CD4-positive, alpha-beta T cell treated with Interleukin-17A for 1 hour (primary cell): ENCODE data around the gene GRIN1.
A peak's percentile ranks its signal among the peaks of the same experiment; 100 is the strongest.

Experiments used
- DNase-seq: peaks from one replicate; pipeline ENCODE4 v3.0.0-alpha.2; 2020

Gene GRIN1

GRCh38 chr9:137166380-137167229, 27.7 kb downstream of the GRIN1 start:
- DNase-seq: no peak

- DNase-seq: no peak
Observed at GRCh38 chr9:137167277-137167746, 28.4 kb downstream of the GRIN1 start.

- no peak for DNase-seq
Observed at GRCh38 chr9:137167747-137168572, 29.0 kb downstream of the GRIN1 start.

- no peak for DNase-seq
Observed at GRCh38 chr9:137168573-137168903, 29.6 kb downstream of the GRIN1 start.

- no peak for DNase-seq
Observed at GRCh38 chr9:137168904-137169856, 30.2 kb downstream of the GRIN1 start.

GRCh38 chr9:137169896-137170358, 31.0 kb downstream of the GRIN1 start, which contains the start of gene LRRC26:
Gene LRRC26 (minus strand): TSS chr9:137170051. CDS start chr9:137169943, 108 bp downstream.
- DNase-seq: no peak

- no peak for DNase-seq
Observed at GRCh38 chr9:137170486-137171148, 31.7 kb downstream of the GRIN1 start.

GRCh38 chr9:137171149-137171900, 32.4 kb downstream of the GRIN1 start:
- DNase-seq: no peak

GRCh38 chr9:137172901-137173795, 34.2 kb downstream of the GRIN1 start:
- DNase-seq: no peak

- no peak for DNase-seq
Observed at GRCh38 chr9:137173796-137174664, 35.1 kb downstream of the GRIN1 start.

GRCh38 chr9:137174722-137175293, 35.9 kb downstream of the GRIN1 start:
- no peak for DNase-seq

- DNase-seq: no peak
Observed at GRCh38 chr9:137175345-137175961, 36.5 kb downstream of the GRIN1 start.

GRCh38 chr9:137176302-137177182, 37.6 kb downstream of the GRIN1 start:
- peak; percentile 32 for DNase-seq

- no peak for DNase-seq
Observed at GRCh38 chr9:137178201-137178938, 39.4 kb downstream of the GRIN1 start.

GRCh38 chr9:137178939-137179630, 40.1 kb downstream of the GRIN1 start:
- no peak for DNase-seq

GRCh38 chr9:137179761-137180160, 40.8 kb downstream of the GRIN1 start:
- no peak for DNase-seq
